Frontal cortex (tissue), 4 donors: ENCODE measurements around the gene GRM7. TPM values are rescaled to one million over a fixed set of nuclear protein-coding genes. Genes with fewer than 3 reads are reported as not detected.
"Not testable (repeated sequence)": the region's sequence is repeated elsewhere in the genome, so short reads cannot be mapped to it uniquely, and the experiment has no call there.

Source experiments
- DNase-seq, 2 donors: peaks; one replicate each; pipeline ENCODE4 v3.0.0; 2012; ENCODE audit warnings: low spot score in 2 of 2
- FAIRE-seq: peaks from 2 replicates; lab custom pipeline; 2012; peaks lifted over from hg19 to GRCh38; lab: Jason Lieb, UNC
- total RNA-seq: library from RNA; depleted of rRNA; stranded (reverse); fragments of >200 nt; gene quantifications from one replicate; pipeline ENCODE4 v1.2.3, GENCODE V29; 2014
- donor health status: control.
- donor health status: control.
- donor health status: control.

The GRM7 gene
- total RNA-seq, result 101 TPM

GRCh38 chr3:6860954-6861624 lies at the start of gene GRM7:
TSS of gene GRM7 (plus strand) at chr3:6861115.
- DNase-seq (peak; percentile 53 to 62), FAIRE-seq (no peak)

GRCh38 chr3:6821411-6821810 lies 39.5 kb upstream of the GRM7 start:
- DNase-seq (no peak), FAIRE-seq (no peak)

- DNase-seq (no peak), FAIRE-seq (no peak)
These were observed 35.4 kb upstream of the GRM7 start for GRCh38 chr3:6825524-6825923.

GRCh38 chr3:6827453-6827852 lies 33.5 kb upstream of the GRM7 start:
- no peak for FAIRE-seq
- DNase-seq, result no peak

GRCh38 chr3:6844723-6845122 lies 16.2 kb upstream of the GRM7 start:
- DNase-seq, result no peak
- FAIRE-seq, result no peak

GRCh38 chr3:6854184-6854583 lies 6.7 kb upstream of the GRM7 start:
- DNase-seq, result no peak
- FAIRE-seq, result no peak

GRCh38 chr3:6857510-6857909 lies 3.4 kb upstream of the GRM7 start:
- FAIRE-seq, result no peak
- no peak for DNase-seq

GRCh38 chr3:6860149-6860953 lies 564 bp upstream of the GRM7 start:
- no peak for DNase-seq
- FAIRE-seq, result no peak

GRCh38 chr3:6861625-6862000 lies 698 bp downstream of the GRM7 start:
- no peak for DNase-seq
- FAIRE-seq, result no peak

GRCh38 chr3:6862041-6862879 lies 1.3 kb downstream of the GRM7 start:
- no peak for FAIRE-seq
- peak in 1 of 2 donors; percentile 19 for DNase-seq

GRCh38 chr3:6862880-6863195 lies 1.9 kb downstream of the GRM7 start:
- FAIRE-seq, result no peak
- DNase-seq, result no peak

- no peak for FAIRE-seq
- DNase-seq, result no peak
These were observed 6.4 kb downstream of the GRM7 start for GRCh38 chr3:6867269-6867668.

GRCh38 chr3:6878731-6879130 lies 17.8 kb downstream of the GRM7 start:
- DNase-seq (no peak), FAIRE-seq (no peak)

- FAIRE-seq (no peak), DNase-seq (no peak)
These were observed 51.3 kb downstream of the GRM7 start for GRCh38 chr3:6912240-6912639.

GRCh38 chr3:6915898-6916297 lies 55.0 kb downstream of the GRM7 start:
- no peak for DNase-seq
- no peak for FAIRE-seq

GRCh38 chr3:6921066-6921465 lies 60.2 kb downstream of the GRM7 start:
- DNase-seq (no peak), FAIRE-seq (no peak)

GRCh38 chr3:6921876-6922275 lies 61.0 kb downstream of the GRM7 start:
- DNase-seq (no peak), FAIRE-seq (no peak)

- DNase-seq (no peak), FAIRE-seq (no peak)
These were observed 67.1 kb downstream of the GRM7 start for GRCh38 chr3:6928064-6928463.

- FAIRE-seq, result no peak
These were observed 69.0 kb downstream of the GRM7 start for GRCh38 chr3:6929918-6930317.

GRCh38 chr3:6935418-6935817 lies 74.5 kb downstream of the GRM7 start:
- DNase-seq, FAIRE-seq: not testable (repeated sequence)

More at GRCh38 chr3:6929918-6930317, 69.0 kb downstream of the GRM7 start:
- DNase-seq, result no peak

- FAIRE-seq (no peak), DNase-seq (no peak)
These were observed 75.1 kb downstream of the GRM7 start for GRCh38 chr3:6935970-6936369.
